HG02943 (cell line): Measurements from ENCODE around the gene SETBP1.

Source experiments
- ATAC-seq: cut with Tn5 transposase; IDR thresholded peaks from one replicate; pipeline ENCODE4 v1.9.1; 2021; ENCODE audit warnings: mild to moderate bottlenecking, low read depth, moderate library complexity; ENCODE audit not compliant: unreplicated experiment

Gene SETBP1

DNA sequence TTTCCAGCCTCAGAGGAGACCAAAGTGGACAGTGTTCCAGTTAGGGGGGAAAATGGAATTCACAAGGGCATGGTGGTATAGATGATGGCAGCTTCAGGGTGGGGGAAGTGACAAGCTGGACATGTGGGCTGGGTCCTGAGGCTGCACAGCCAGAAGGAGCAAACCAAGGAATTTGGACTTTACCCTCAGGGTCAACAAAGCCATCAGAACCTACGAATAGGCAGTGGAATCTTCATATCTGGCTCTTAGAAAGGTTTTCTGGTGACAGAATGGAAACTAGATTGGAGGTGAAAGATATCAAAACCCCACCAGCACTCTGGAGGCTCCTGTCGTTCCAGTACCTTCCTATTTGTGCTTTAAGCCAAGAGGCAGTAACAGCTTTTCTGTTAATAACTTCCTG, 127.1 kb downstream of the SETBP1 start:
- no peak for ATAC-seq

DNA sequence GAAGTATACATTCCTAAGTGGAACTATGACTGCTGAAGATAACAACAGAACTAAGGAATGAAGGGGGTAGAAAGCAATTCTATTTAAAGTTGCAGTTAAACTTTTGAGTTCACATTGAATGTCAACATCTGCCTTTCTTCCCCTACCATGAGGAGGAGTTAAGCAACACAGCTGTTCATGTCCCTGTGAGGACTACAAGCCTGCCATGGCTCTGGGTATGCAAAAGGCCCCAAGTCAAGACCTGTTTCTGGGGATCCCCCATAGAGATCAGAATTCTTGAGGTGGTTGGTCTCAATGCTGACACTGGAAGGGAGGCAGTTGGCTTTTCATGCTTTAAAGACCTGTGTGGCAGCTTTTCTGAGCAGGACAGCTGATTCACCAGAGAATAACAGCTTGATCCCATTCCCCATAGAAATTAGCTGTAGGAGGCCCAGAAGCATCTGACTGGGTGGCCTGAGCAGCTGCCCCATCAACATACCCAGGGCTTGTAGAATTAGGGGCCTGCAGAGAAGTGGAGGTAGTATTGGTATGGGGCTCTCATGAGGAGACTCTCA, 131.0 kb downstream of the SETBP1 start:
- ATAC-seq: no peak

DNA sequence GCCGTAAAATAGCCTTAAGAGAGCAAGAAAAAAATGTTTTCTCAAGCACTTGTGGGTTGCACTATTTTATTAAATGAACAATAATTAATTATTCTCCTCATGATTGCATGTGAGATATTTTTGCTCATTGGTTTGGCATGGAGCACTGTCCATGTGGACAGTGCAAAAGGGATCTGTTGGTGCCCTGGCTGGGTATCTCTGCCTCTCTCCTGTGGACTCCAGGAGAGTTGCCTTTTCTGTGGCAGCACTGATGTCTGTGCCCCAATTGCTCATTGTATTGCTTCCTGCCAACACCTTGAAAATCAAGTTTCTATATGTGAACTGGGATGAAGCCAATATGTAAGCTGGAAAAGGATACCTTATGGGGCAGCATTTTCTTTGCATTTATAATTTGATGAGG, 131.7 kb downstream of the SETBP1 start:
- ATAC-seq: no peak

DNA sequence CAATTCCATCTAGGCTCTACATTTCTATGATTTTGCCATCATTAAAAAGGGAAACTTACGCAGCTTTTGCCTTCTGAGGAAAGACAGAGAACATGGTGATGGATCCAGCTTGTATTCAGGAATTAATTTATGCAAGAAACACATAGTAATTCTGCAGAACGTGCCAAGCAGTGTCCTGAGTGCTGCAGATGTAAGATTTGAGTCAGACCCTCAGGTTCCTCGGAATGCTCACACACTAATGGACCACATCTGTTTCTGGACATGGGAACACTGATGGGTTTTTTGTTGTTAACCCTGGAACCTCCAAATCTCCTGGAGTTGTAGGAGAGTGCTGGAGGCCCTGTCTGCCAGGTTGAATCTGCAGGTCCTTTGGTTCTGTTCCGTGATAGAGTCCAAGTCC, 132.9 kb downstream of the SETBP1 start:
- no peak for ATAC-seq

DNA sequence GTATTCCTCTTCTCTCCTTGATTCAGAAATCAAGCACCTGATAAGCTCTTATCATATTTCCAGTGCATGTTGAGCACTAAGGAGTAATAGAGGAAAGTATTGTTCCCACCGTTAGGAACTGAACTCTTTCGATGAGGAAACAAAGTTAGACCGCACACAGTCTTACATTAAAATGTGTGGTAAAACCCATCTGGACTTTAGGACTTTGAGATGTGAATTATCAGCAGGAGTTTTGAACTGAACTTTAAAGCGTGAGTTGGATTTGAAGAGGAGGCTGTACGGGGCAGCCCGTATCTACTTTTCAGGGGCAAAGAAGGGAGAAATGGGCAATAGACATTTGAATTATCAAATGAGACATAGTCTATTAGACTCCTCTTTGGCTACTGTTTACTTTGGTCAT, 134.4 kb downstream of the SETBP1 start:
- ATAC-seq: no peak

DNA sequence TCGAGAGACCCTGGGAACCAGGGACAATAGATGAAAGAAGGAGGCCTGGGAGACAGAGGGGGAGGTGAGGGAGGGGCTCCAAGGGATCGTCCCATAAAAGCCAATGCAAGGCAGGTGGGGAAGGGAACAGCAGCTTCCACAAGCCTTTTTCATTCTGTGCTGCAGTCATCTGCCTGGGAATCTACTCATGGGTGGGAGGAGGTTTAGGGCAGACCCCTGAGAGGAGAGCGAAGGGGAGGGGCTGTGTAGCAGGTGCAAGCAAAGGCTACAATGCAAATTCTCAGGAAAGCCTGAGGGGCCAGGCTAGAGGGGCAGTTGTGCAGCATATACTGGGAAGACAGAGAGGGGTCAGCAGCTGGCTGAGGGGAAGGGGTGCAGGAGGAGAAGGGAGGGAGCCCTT, 135.4 kb downstream of the SETBP1 start:
- ATAC-seq: no peak

DNA sequence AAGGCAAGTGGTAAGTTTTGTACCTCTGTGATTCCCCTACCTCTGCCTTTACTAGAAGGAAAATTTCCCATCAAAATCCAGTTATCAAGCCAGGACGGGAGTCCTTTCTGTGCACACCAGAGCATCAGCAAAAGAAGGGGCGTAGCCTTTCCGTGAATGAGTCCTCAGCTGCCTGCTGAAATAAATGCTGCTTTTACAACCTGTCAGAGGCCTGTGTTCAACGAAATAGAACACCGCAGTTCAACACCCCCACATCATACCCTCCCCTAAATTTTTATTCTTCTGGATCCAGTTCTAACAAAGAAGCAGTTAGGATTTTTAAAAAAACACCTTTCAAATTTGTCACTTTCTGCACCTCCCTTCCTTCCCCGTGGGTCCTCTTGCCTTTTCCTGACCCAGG, 135.8 kb downstream of the SETBP1 start:
- ATAC-seq: no peak

DNA sequence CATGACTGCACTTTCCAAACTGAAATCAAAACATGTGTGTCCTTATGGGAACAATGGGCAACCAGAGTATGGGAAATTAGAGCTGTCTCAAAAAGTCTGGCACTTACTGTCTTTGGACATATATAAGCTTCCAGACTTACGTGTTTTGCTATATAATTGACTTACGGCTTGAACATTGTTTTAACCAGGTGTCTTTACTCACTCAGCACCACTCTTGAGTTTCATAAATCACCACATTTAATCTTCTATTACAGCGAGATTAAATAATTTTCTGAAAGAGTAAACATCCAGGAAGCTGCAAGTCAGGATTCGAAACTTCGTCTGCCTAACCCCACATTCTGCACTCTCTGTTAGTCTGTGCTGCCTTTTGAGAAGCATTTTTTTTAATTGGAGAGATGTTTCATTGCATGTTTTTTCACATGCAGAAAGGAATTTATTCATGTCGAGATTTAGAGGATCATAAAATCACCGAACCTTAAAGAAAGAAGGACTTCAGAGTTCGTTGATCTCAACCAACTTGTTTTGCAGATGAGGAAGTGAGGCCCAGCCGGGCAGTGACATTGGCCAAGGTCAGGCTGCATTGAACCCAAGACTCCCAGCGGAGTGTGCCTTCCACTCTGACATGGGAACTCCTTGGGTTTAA, 137.3 kb downstream of the SETBP1 start:
- no peak for ATAC-seq

DNA sequence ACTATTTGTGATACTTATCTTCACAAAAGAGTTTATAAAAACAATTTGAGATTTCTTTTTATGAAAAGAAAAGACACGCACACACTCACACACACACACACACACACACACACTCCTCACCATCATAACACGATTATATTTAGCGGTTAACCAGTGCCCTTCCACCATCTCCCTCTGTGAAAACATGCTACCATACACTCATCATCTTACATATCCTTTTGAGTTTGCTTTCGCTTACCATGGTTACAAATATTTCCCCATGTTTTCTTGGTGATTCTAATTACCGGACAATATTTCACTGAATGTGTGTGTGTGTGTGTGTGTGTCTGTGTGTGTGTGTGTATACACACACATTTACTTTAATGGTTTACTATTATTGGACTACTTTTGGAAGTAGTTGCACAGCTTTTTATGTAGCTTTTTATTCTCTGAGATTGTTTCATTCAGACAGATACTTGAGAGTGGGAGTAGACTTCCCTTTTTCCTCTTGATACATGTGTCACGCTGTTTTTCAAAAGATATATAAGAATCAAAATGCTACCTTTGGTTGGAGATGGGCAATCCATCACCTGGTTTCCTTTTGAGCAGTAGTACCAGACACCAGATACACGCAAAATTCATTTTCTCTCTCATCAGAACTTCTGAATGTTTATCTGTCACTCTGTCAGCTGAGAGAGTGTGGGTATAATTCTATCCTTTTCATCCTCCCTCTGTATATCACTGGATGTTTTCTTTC, 138.1 kb downstream of the SETBP1 start:
- no peak for ATAC-seq

DNA sequence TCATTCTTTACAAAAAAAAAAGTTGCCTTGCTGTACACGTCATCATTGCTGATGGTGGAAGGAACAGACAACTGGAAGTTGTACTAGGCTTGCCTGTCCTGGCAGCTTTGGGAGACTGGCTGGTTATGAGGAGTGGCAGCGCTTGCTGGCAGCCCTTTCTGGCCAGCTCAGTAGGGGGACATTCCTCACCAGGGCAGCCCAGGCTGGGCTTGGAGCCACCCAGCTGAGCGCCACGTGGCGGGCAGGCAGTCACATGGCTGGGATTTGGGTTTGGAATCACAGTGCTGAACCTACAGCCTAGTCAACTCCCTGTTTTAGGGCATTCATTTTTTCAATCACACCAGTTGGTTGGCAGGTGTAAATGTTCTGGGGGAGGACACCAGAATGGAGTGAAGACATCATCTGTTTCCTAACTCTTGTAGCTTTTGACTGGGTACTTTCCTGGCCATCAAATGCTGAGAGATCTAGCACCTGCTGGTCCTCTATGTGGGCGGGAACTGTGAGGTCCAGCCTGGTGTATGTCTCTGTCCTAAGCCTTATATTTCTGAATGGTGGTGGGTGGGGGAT, 139.3 kb downstream of the SETBP1 start:
- no peak for ATAC-seq

DNA sequence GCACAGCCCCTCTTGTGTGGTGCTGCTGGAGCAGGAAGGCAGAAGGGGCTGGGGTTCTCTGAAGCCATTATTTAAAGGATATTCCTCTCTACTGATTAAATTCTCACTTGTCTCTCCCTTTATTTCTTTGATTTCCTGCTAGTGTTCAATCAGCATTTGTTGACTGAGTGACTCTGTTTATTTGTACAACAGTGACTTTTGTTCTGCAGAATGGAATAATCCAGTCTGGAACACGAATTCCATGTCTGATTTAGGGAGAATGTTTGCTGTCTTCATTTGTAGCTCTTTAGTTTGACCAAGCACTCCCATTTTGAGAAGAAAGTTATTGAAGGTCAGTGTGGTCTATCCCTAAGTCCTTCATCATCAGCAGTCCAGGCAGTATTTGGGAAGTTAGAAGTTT, 141.2 kb downstream of the SETBP1 start:
- no peak for ATAC-seq

DNA sequence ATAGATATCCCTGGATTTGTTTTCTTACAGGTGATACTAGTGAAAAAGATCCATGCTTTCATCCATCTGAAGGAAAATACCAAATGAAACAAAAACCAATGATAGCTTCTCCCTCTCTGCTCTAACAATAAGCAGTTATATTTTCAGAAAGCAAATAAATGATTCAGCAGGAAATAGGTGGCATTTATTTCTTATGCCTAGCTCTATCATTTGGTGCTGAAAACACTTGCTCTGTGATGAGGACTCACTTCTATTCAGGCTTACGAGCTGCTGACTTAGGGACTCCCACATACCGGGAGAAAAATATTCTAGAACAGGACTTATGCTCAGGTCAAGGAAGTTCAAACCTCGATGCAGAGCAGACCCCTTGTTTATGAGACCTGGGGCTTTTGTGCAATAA, 142.6 kb downstream of the SETBP1 start:
- no peak for ATAC-seq

DNA sequence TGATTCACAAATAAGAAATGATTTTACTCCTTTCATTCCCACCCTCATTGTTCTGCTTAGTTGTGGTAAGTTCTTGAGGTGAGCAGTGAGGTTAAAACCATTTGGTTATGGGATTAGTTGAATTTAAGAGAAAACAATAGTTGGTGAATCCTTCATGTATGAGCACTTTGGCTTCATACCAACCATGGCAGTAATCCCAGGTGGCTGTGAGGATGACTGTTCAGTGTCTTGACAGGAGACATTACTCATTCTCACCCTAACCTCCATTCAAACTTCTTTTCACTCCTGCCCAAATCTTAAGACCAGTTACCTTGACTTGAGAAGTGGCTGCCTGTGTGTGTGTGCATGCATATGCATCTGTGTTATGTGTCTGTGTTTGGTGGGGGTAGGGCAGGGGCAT, 143.1 kb downstream of the SETBP1 start:
- ATAC-seq: no peak

DNA sequence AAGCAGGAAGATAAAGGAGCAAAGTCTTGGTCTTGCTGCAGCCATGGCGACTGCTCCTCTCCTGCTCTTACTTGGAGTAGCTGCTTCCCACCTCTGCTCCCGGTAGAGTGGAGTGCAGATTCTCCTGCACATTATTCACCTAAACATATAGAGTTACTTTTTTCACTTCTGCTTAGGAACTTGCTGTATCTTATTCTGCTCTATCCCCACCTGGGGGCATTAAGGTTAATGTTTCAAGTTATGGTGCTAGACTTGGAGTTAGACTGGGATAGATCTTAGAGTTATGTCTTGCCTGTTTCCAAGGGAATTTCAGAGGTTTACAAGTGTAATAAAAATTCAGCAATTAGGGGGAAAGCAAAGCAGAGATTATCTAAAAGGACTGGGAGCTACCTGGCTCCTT, 144.2 kb downstream of the SETBP1 start:
- no peak for ATAC-seq

DNA sequence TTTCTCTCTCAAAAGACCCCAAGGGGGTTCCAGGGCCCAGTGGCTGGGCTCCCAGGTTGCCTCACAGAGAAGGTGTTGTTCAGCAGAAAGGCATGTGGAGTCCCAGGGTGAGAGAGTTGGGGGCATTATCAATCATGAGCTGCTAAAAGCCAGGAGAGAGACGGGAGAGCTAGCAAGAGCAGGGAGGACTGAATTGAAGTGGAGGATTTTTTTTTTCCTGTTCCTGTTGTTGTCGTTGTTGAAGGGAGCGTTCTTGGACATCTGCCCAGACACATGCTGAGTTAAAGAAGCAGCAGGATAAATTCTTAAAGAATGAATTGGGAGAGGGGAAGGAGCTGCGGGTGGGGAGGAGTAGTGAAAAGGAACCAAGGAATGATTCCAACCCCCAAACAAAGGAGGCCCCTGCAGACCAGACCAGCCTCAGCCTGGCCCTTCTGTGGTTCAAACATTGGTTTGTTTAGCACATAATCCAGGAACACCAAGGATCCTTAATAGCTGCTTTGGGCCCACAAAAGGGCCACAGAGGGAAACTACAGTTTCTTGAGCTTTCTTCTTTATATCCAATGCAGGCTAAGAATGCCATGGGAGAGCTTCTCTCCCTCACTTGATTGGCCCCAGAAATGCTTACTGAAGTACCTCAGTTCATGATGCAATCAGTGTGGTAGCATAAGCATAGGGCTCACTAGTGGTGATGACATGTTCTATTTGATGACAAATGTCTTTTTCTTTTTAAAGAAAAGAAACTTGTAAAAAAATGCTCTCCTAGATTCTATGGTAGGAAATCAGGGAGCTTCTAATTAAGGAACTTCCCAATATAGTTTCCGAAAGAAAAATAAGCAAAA, 146.0 kb downstream of the SETBP1 start:
- no peak for ATAC-seq

DNA sequence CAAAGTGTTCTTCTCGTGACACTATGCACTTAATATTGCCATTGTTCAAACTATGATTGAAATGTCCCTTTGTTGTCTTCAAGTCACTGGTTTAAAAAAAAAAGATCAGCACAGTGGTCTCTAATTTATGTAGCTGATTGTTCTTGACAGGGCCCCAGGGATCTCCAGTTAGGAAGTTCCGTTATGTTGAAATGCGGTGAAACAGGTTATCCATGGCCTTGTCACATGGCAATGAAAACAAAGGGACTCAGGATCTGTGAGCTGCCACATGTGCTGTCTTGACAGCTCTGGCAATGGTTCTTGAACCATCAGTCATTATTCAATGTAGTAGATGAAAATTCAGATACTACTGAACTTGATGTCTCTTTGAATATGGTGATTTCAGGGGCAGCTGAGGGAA, 147.4 kb downstream of the SETBP1 start:
- ATAC-seq: no peak

DNA sequence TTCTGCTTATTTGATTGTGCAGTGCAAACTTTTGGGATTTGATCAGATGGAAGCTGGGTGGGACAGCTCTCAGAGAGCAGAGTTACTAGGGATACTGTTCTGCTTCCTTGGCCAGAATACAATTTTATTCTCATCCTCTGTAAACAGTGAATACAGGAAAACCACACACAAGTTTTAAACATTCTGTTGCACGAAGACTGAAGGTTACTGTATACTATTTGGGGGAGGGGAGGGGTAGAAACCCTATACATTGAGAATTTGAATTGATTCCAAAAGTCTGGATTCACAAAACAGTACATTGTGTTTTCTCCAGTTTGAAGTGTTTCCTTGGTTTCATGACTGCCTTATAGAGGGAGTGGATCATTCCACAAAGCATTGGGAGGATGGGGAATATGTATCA, 149.9 kb downstream of the SETBP1 start:
- ATAC-seq: no peak

DNA sequence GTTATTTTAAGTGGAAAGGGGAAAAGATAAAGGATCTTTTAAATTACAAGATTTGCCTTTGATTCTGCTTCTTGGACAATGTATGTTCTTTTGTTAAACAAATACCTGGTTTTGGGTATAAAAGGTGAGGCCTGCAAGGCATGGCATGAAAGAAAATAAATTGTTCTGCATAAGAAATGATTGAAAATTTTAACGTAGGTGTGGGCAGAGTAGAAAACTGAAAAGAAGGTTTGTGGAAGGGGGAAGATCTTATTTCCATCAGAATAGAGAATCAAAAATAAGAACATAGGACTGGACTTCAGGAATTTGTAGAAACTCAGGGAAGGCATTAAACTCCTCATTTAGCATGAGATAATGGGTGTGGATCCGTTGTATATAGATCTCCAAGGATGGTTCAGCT, 153.1 kb downstream of the SETBP1 start:
- no peak for ATAC-seq

DNA sequence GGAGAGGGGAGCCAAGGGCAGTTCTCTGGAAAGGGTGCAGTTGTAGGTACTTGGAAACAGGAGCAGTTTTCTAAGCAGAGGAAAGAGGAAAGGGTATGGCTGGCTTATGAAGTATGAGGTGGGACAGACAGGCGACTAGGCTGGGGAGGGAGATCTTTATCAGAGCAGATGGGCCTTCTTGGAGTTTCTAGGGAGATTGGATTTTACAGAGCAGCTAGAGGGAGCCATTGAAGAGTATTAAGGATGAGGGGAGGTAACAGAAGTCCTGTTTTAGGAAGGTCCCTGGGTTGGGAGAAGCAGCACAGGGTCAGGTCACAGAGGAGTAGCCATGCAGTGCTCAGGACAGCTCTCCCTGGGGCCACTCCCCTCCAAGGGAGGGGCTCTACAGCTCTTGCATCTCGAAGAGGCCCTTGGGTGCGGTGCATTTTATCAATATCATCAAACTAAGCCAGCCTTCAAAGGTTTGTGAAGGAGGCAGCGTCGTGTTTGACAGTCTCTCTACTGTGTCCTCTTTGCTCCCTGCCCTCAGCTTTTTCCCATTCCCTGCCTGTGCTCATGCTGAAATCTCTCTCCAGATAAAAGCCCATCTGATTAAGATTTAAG, 154.3 kb downstream of the SETBP1 start:
- ATAC-seq: no peak

DNA sequence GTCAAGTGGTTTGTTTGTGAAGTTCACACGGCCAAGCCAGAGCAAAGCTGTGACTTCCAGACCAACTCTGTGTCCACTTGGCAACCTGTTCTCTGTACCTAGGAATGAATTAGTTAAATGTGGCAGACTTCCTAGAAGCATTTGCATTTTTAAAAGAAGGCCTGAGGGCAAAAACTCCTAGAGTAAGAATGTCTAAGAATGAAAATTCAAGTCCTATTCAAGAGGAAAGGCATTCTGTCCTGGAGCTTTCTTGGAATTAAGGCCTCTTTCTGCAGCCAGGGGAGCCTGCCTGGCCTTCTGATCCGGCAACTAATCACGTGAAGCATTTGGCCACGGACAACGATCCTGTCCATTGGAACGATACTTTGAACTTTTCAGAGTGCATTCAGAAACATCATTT, 155.0 kb downstream of the SETBP1 start:
- no peak for ATAC-seq

DNA sequence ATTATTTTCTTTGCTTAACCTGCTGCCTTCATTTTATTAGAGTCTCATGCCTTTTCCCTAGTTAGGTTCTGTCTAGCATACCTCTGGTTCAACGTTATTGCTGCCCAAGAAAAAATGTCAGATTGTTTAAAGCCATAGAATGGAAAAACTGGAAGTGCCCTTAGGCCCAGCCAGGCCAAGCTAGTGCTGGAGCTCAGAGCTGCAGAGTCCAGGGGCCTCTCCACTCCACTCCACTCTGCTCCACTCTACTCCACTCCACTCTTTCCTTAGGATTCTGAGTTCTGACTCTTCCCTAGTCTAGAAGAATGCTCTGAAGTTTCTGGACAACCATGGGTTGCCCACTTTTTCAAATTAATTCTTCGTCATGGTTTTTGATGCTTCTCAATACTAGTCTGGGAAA, 155.6 kb downstream of the SETBP1 start:
- ATAC-seq: no peak
